ENCODE results near the gene DCUN1D3.

DCUN1D3 gene

GRCh38 chr16:20889625-20890275 is 10.4 kb downstream of the DCUN1D3 start:
- H3K9me3 Mint-ChIP-seq: no peaks in the 10 kb centered on the region
- H3K36me3 Mint-ChIP-seq (ENCODE audit: low read depth): peaks cover 19% of the 10 kb centered on the region
- H3K27ac Mint-ChIP-seq: no peak overlapping the region
- DNase-seq: no peak
- no peaks in the 10 kb centered on the region for H3K4me1 Mint-ChIP-seq
- H3K27me3 Mint-ChIP-seq (ENCODE audit: low read depth, poor library complexity): no peaks in the 10 kb centered on the region
- no peak overlapping the region for H3K4me3 Mint-ChIP-seq
- no peak for TF ChIP-seq CTCF (IDR thresholded peaks at IDR 0.05)

- H3K27me3 Mint-ChIP-seq (ENCODE audit: low read depth, poor library complexity): no peaks in the 10 kb centered on the region
- H3K4me3 Mint-ChIP-seq: no peak overlapping the region
- DNase-seq: no peak
- no peaks in the 10 kb centered on the region for H3K9me3 Mint-ChIP-seq
- H3K4me1 Mint-ChIP-seq: peaks cover under 1% of the 10 kb centered on the region
- no peak for TF ChIP-seq CTCF (IDR thresholded peaks at IDR 0.05)
- no peak overlapping the region for H3K27ac Mint-ChIP-seq
- peaks cover 28% of the 10 kb centered on the region for H3K36me3 Mint-ChIP-seq (ENCODE audit: low read depth)
These were observed 13.0 kb downstream of the DCUN1D3 start for GRCh38 chr16:20887207-20887606.

- no peak for DNase-seq
- TF ChIP-seq CTCF (IDR thresholded peaks at IDR 0.05): no peak
- no peak overlapping the region for H3K27ac Mint-ChIP-seq
- H3K4me3 Mint-ChIP-seq: no peak overlapping the region
- H3K27me3 Mint-ChIP-seq (ENCODE audit: low read depth, poor library complexity): no peaks in the 10 kb centered on the region
- peaks cover 23% of the 10 kb centered on the region for H3K36me3 Mint-ChIP-seq (ENCODE audit: low read depth)
- peaks cover 7% of the 10 kb centered on the region for H3K4me1 Mint-ChIP-seq
- no peaks in the 10 kb centered on the region for H3K9me3 Mint-ChIP-seq
These were observed 13.8 kb downstream of the DCUN1D3 start for GRCh38 chr16:20886320-20886719.

- no peak overlapping the region for H3K4me3 Mint-ChIP-seq
These were observed 16.0 kb downstream of the DCUN1D3 start for GRCh38 chr16:20884240-20884556.

GRCh38 chr16:20883554-20884239 is 16.5 kb downstream of the DCUN1D3 start:
- Mint-ChIP-seq H3K4me1 (peaks cover 23% of the 10 kb centered on the region), H3K9me3 (no peaks in the 10 kb centered on the region)
- no peak for TF ChIP-seq CTCF (IDR thresholded peaks at IDR 0.05)

More at GRCh38 chr16:20884240-20884556, 16.0 kb downstream of the DCUN1D3 start:
- Mint-ChIP-seq H3K9me3 (no peaks in the 10 kb centered on the region), H3K27ac (no peak overlapping the region), H3K36me3 (ENCODE audit: low read depth) (peaks cover 23% of the 10 kb centered on the region), H3K27me3 (ENCODE audit: low read depth, poor library complexity) (no peaks in the 10 kb centered on the region), H3K4me1 (peaks cover 18% of the 10 kb centered on the region)
- no peak for TF ChIP-seq CTCF (IDR thresholded peaks at IDR 0.05)
- DNase-seq: no peak

GRCh38 chr16:20881503-20881878 is 18.7 kb downstream of the DCUN1D3 start:
- TF ChIP-seq CTCF (IDR thresholded peaks at IDR 0.05): no peak
- Mint-ChIP-seq H3K4me1 (peaks cover 34% of the 10 kb centered on the region), H3K4me3 (no peak overlapping the region), H3K27me3 (ENCODE audit: low read depth, poor library complexity) (no peaks in the 10 kb centered on the region), H3K9me3 (no peaks in the 10 kb centered on the region), H3K27ac (peak overlapping the region; percentile 21), H3K36me3 (ENCODE audit: low read depth) (peaks cover 29% of the 10 kb centered on the region)
- DNase-seq: no peak

More at GRCh38 chr16:20883554-20884239, 16.5 kb downstream of the DCUN1D3 start:
- Mint-ChIP-seq H3K27me3 (ENCODE audit: low read depth, poor library complexity) (no peaks in the 10 kb centered on the region), H3K4me3 (no peak overlapping the region), H3K27ac (no peak overlapping the region), H3K36me3 (ENCODE audit: low read depth) (peaks cover 23% of the 10 kb centered on the region)
- no peak for DNase-seq

All from nephron progenitor cell (in vitro differentiated cells).